Trophoblast cell (in vitro differentiated cells and primary cell): ENCODE results near the gene PDE6A.
A peak's percentile ranks its signal among the peaks of the same experiment; 100 is the strongest.

ENCODE experiments used
- DNase-seq, 2 donors: peaks; one replicate each; pipeline ENCODE4 v3.0.0-alpha.2; 2016
- H2AFZ ChIP-seq: 2 replicates; pipeline ENCODE4 v1.6.1; 2013; ENCODE audit warnings: low read length, moderate library complexity, mild to moderate bottlenecking; ENCODE audit not compliant: insufficient read depth, poor library complexity
- H2AK5ac ChIP-seq: 2 replicates; pipeline ENCODE4 v1.6.1; 2013; ENCODE audit warnings: mild to moderate bottlenecking, low read length
- H2BK120ac ChIP-seq: 2 replicates; pipeline ENCODE4 v1.6.1; 2013; ENCODE audit warnings: low read length, mild to moderate bottlenecking, moderate library complexity; ENCODE audit not compliant: insufficient read depth, poor library complexity
- H2BK12ac ChIP-seq: 2 replicates; pipeline ENCODE4 v1.6.1; 2013; ENCODE audit warnings: mild to moderate bottlenecking, low read length, moderate library complexity
- H2BK5ac ChIP-seq: 2 replicates; pipeline ENCODE4 v1.6.1; 2013; ENCODE audit warnings: low read length, low read depth, moderate library complexity, mild to moderate bottlenecking; ENCODE audit not compliant: poor library complexity
- H3K14ac ChIP-seq: 2 replicates; pipeline ENCODE4 v1.6.1; 2013; ENCODE audit warnings: mild to moderate bottlenecking, low read length
- H3K18ac ChIP-seq: 2 replicates; pipeline ENCODE4 v1.6.1; 2013; ENCODE audit warnings: mild to moderate bottlenecking, low read length
- H3K23ac ChIP-seq: 2 replicates; pipeline ENCODE4 v1.6.1; 2013; ENCODE audit warnings: low read length
- H3K27ac ChIP-seq: 2 replicates; pipeline ENCODE4 v1.5.1; 2013; ENCODE audit warnings: low read depth, mild to moderate bottlenecking, inconsistent platforms, low read length, moderate library complexity
- H3K27me3 ChIP-seq: 2 replicates; pipeline ENCODE4 v1.6.1; 2013; ENCODE audit warnings: inconsistent platforms, mild to moderate bottlenecking, low read length, moderate library complexity; ENCODE audit not compliant: insufficient read depth
- H3K36me3 ChIP-seq, 2 experiments: 1 replicate in 1 of 2; 2 replicates in 1 of 2; pipeline ENCODE4 v1.6.1; 2013; ENCODE audit warnings: low read length in 2 of 2, mild to moderate bottlenecking in 2 of 2, moderate library complexity in 1 of 2; ENCODE audit not compliant: insufficient read depth in 2 of 2, control insufficient read depth in 1 of 2
- H3K4ac ChIP-seq: 2 replicates; pipeline ENCODE4 v1.6.1; 2013; ENCODE audit warnings: low read depth, mild to moderate bottlenecking, low read length, moderate library complexity
- H3K4me1 ChIP-seq, 2 experiments: 1 replicate in 1 of 2; 2 replicates in 1 of 2; pipeline ENCODE4 v1.6.1; 2013; ENCODE audit warnings: low read length in 2 of 2, mild to moderate bottlenecking in 2 of 2, moderate library complexity in 1 of 2; ENCODE audit not compliant: insufficient read depth in 2 of 2, control insufficient read depth in 1 of 2
- H3K4me2 ChIP-seq: 2 replicates; pipeline ENCODE4 v1.6.1; 2013; ENCODE audit warnings: inconsistent platforms, mild to moderate bottlenecking, low read length, moderate library complexity
- H3K4me3 ChIP-seq: 2 replicates; pipeline ENCODE4 v1.5.1; 2013; ENCODE audit warnings: mild to moderate bottlenecking, low read depth, low read length, inconsistent platforms
- H3K79me1 ChIP-seq: one replicate; pipeline ENCODE4 v1.6.1; 2013; ENCODE audit warnings: low read length
- H3K79me2 ChIP-seq: 2 replicates; pipeline ENCODE4 v1.6.1; 2013; ENCODE audit warnings: low read length, mild to moderate bottlenecking; ENCODE audit not compliant: control insufficient read depth, insufficient read depth, poor library complexity
- H3K9ac ChIP-seq: 2 replicates; pipeline ENCODE4 v1.6.1; 2013; ENCODE audit warnings: mild to moderate bottlenecking, low read length
- H3K9me3 ChIP-seq: 2 replicates; pipeline ENCODE4 v1.6.1; 2013; ENCODE audit warnings: low read depth, mild to moderate bottlenecking, control low read depth, inconsistent platforms, low read length; ENCODE audit not compliant: insufficient read depth
- H4K12ac ChIP-seq: 2 replicates; pipeline ENCODE4 v1.6.1; 2013; ENCODE audit warnings: low read depth, mild to moderate bottlenecking, low read length, moderate library complexity
- H4K8ac ChIP-seq: 2 replicates; pipeline ENCODE4 v1.6.1; 2013; ENCODE audit warnings: low read depth, mild to moderate bottlenecking, low read length, moderate library complexity
- H4K91ac ChIP-seq: one replicate; pipeline ENCODE4 v1.6.1; 2013; ENCODE audit warnings: low read depth, mild to moderate bottlenecking, low read length, moderate library complexity
- WGBS: extraction: QIAGEN DNeasy Blood & Tissue Kit; methylation state at CpG from one replicate; pipeline ENCODE4 v1.1.7; 2013; ENCODE audit warnings: missing lambda C conversion rate; ENCODE audit not compliant: insufficient read length, insufficient coverage; ENCODE audit errors: extremely low coverage; 5-methylcytosine and 5-hydroxymethylcytosine counted together

The PDE6A gene

DNA sequence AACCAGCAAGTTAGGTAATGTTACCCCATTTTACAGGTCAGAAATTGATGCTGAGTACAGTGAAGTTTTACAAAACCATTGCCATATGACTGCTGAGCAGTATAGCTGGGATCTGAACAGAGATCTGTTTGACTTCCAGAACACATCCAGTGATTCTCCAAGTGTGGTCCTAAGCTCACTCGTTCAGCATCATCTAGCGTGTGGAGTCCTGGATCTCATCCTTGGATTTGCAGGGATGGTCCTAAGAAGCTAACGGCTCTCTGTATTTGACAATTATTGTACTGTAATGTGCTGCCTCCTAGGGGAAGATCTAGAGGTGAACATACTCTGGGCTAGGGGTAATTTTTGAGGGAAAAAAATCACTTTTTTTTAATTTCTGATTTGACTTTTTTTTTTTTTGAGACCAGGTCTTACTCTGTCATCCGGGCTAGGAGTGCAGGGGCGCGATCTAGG is 17.4 kb upstream of the PDE6A start:
- Histone ChIP-seq H4K8ac (no peak overlapping the region), H2AFZ (no peak overlapping the region), H3K4me3 (no peak overlapping the region), H2BK12ac (no peak overlapping the region), H3K27ac (no peak overlapping the region), H3K79me1 (peaks cover 8% of the 10 kb centered on the region), H3K79me2 (peaks cover 4% of the 10 kb centered on the region), H3K36me3 (no peaks in the 10 kb centered on the region), H3K23ac (no peak overlapping the region), H3K14ac (no peak overlapping the region), H4K12ac (no peak overlapping the region), H3K4me1 (peaks cover 0 to 4% of the 10 kb centered on the region in 2 experiments), H2BK5ac (no peak overlapping the region), H3K4me2 (no peak overlapping the region), H3K4ac (no peak overlapping the region), H4K91ac (no peak overlapping the region), H3K9me3 (no peaks in the 10 kb centered on the region), H3K18ac (no peak overlapping the region), H2BK120ac (no peak overlapping the region), H3K27me3 (no peaks in the 10 kb centered on the region), H3K9ac (no peak overlapping the region), H2AK5ac (no peak overlapping the region)
- no CpG with 5 or more reads among the region's 6 CpGs for WGBS
- DNase-seq, result peak in 1 of 2 donors; percentile 63

DNA sequence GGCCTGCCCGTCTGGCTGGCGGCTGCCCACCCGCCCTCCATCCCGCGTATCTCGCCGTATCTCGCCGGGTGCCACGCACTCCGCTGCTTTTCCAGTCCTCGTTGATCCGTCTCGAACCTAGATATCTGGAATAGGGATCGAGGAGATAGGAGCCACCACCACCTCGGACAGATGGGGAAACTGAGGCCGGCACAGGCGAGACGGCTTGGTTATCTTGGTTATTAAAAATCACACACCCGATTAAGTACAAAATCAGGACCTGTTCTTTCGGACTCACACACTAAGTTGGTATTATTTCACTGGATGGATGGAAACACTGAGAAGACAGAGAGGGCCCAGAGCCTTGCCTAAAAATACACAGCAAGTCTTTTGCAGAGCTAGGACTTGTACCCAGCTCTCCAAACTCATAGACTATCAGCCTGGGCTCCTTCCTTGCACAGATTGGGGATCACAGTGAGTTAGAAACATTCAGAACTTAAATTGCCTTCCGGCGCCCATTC is 16.6 kb upstream of the PDE6A start:
- Histone ChIP-seq H2BK12ac (peak overlapping the region; percentile 39), H3K79me2 (peaks cover 4% of the 10 kb centered on the region), H3K9me3 (no peaks in the 10 kb centered on the region), H2BK5ac (no peak overlapping the region), H2BK120ac (no peak overlapping the region), H3K79me1 (peaks cover 8% of the 10 kb centered on the region), H3K27ac (no peak overlapping the region), H4K8ac (peak overlapping the region; percentile 88), H3K23ac (no peak overlapping the region), H3K27me3 (no peaks in the 10 kb centered on the region), H3K4ac (peak overlapping the region; percentile 73), H3K4me3 (peak overlapping the region; percentile 82), H3K36me3 (no peaks in the 10 kb centered on the region), H3K4me1 (peaks cover 0 to 4% of the 10 kb centered on the region in 2 experiments), H4K12ac (peak overlapping the region; percentile 47), H3K14ac (peak overlapping the region; percentile 91), H3K18ac (peak overlapping the region; percentile 81), H3K9ac (no peak overlapping the region), H3K4me2 (peak overlapping the region; percentile 81), H2AK5ac (no peak overlapping the region), H2AFZ (peak overlapping the region; percentile 96), H4K91ac (peak overlapping the region; percentile 86)
- DNase-seq, result no peak
- WGBS, result no CpG with 5 or more reads among the region's 23 CpGs

DNA sequence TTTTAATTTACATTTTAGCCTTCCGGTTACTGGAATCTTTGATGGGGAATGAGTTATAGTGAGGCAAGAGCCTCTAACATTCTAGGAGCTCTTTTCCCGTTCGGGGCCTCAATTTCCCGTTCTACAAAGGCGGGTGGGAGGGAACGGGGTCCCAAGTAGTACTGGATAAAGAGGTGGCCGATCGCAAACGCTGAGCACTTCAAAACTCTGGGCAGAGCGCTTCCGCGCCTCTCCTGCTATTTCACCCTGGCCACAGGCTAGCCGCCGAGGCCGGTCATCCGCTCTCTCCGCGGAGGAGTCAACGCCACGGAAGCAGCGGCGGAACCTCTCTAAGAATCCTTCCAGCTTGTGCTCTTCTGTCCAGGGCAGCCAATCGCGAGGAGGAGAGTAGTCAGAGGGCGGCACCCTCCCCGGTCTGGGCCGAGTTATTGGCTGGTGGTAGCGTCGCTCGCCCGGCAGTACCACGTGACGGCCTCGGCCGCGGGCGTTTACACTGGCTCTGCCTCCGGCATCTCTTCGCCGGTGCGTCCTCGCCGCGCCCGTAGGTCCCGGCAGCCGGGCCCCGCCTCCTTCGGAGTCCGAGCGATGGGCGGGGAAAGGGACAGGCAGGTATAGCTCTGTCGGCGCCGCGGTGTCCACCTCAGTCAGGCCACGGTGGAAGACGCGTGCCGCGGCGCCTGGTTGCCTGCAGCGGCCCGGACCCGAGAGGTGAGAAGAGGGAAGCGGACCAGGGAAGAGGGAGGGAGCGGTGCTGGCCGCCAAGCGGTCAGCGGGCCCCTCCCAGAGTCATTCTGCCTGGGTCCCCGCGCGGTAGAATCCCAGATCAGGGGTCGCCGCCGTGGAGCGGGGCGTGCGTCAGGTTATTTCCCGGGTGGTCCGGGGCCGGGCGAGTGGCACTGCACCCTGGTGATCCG is 15.9 kb upstream of the PDE6A start, which contains the start of gene SLC26A2:
Gene SLC26A2, plus strand, starts transcription at position 487 of the 914 bp plus-strand sequence. CDS start 16,895 bp downstream, outside the sequence.
- WGBS, result no CpG with 5 or more reads among the region's 84 CpGs

DNA sequence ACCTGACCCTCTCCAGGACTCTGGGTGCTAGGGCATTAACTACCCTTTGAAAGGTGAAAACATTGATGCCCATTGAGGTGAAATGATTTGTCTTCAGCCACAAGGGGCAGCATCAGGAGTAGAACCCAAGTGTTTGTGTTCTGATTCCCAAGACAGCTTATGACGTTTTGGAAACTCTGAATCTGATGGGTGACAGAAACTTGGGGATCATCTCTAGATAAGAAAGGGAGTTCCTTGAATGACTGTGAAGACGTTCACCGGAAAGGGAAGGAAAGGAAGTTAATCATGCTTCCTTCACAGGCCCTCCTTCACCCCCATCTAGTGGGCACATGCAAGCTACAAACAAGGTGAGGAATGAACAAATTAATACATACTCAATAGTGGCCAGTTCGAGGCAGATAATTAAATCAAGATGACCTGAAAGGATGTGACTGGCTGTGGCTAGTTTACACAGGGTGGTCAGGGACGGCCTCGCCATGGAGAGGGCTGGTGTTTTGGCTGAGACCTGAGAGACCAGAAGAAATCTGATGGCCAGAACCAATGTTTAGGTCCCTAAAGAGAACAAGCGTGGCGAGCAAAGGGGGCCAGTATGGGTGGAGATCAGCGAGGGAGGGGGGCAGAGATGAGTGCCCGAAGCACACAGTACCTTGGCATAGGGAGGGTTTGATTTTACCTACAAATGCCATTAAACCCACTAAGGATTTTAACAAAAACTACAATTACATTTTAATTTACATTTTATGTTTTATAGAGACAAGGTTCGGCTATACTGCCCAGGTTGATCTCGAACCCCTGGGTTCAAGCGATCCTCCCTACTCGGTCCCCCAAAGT is 15.0 kb upstream of the PDE6A start:
- peaks cover 8% of the 10 kb centered on the region for H3K79me1 ChIP-seq
- peaks cover 0 to 4% of the 10 kb centered on the region in 2 experiments for H3K4me1 ChIP-seq
- H3K9me3 ChIP-seq, result no peaks in the 10 kb centered on the region
- H2AFZ ChIP-seq, result peak overlapping the region; percentile 67
- H3K36me3 ChIP-seq, result no peaks in the 10 kb centered on the region
- peak overlapping the region; percentile 77 for H3K27ac ChIP-seq
- peak overlapping the region; percentile 77 for H3K14ac ChIP-seq
- peak overlapping the region; percentile 83 for H4K12ac ChIP-seq
- no peak overlapping the region for H2AK5ac ChIP-seq
- H4K8ac ChIP-seq, result peak overlapping the region; percentile 85
- no peak overlapping the region for H3K4me3 ChIP-seq
- no peak overlapping the region for H3K18ac ChIP-seq
- H3K79me2 ChIP-seq, result peaks cover 4% of the 10 kb centered on the region
- H2BK5ac ChIP-seq, result no peak overlapping the region
- H3K27me3 ChIP-seq, result no peaks in the 10 kb centered on the region
- no peak overlapping the region for H3K9ac ChIP-seq
- peak overlapping the region; percentile 67 for H2BK12ac ChIP-seq
- peak in 1 of 2 donors; percentile 53 for DNase-seq
- peak overlapping the region; percentile 53 for H3K4me2 ChIP-seq
- H3K23ac ChIP-seq, result no peak overlapping the region
- H4K91ac ChIP-seq, result peak overlapping the region; percentile 61
- peak overlapping the region; percentile 59 for H2BK120ac ChIP-seq
- no CpG with 5 or more reads among the region's 14 CpGs for WGBS
- H3K4ac ChIP-seq, result no peak overlapping the region

More for the DNA sequence above, 15.9 kb upstream of the PDE6A start, which contains the start of gene SLC26A2:
- no peak within 1 kb of the TSS for H3K23ac ChIP-seq
- peak within 1 kb of the TSS; percentile 81 for H3K18ac ChIP-seq
- H4K91ac ChIP-seq, result peak within 1 kb of the TSS; percentile 86
- peaks cover 4% of the 10 kb centered on the region for H3K79me2 ChIP-seq
- H3K9ac ChIP-seq, result no peak within 1 kb of the TSS
- H2AK5ac ChIP-seq, result no peak within 1 kb of the TSS
- peaks cover 0 to 4% of the 10 kb centered on the region in 2 experiments for H3K4me1 ChIP-seq
- peaks cover 8% of the 10 kb centered on the region for H3K79me1 ChIP-seq
- H3K9me3 ChIP-seq, result no peaks in the 10 kb centered on the region
- DNase-seq, result peak; percentile 98
- H3K4ac ChIP-seq, result peak within 1 kb of the TSS; percentile 73
- peak within 1 kb of the TSS; percentile 59 for H2BK120ac ChIP-seq
- H2AFZ ChIP-seq, result peak within 1 kb of the TSS; percentile 96
- H3K27me3 ChIP-seq, result no peaks in the 10 kb centered on the region
- peak within 1 kb of the TSS; percentile 67 for H2BK12ac ChIP-seq
- peak within 1 kb of the TSS; percentile 81 for H3K4me2 ChIP-seq
- no peaks in the 10 kb centered on the region for H3K36me3 ChIP-seq
- peak within 1 kb of the TSS; percentile 88 for H4K8ac ChIP-seq
- H3K14ac ChIP-seq, result peak within 1 kb of the TSS; percentile 91
- H3K27ac ChIP-seq, result peak within 1 kb of the TSS; percentile 77
- H4K12ac ChIP-seq, result peak within 1 kb of the TSS; percentile 83
- peak within 1 kb of the TSS; percentile 71 for H2BK5ac ChIP-seq
- peak within 1 kb of the TSS; percentile 82 for H3K4me3 ChIP-seq
